Endothelial cell of umbilical vein (primary cell): ENCODE results near the gene SPATA1. TPM values are rescaled to one million over a fixed set of nuclear protein-coding genes. Genes with fewer than 3 reads are reported as not detected.

Experiments
- BruUV-seq: library from RNA; stranded (reverse); fragments of 400-500 nt; replicated peaks from 2 replicates; lab custom pipeline; 2021; lab: Mats Ljungman, UMichigan
- CTCF ChIA-PET: fragments of 300-600, 350-600 bp; sonication (Branson Sonifier 250); formaldehyde crosslinking; loops from one replicate; lab custom pipeline; 2021; ENCODE audit warnings: antibody characterized with exemption, inconsistent platforms; lab: Charles Lee
- POLR2A ChIA-PET: fragments of 300-600, 350-600 bp; sonication (Branson Sonifier 250); formaldehyde crosslinking; loops from one replicate; lab custom pipeline; 2021; ENCODE audit warnings: antibody characterized with exemption, inconsistent platforms; lab: Charles Lee
- DNase-seq: peaks from one replicate; pipeline ENCODE4 v3.0.0-alpha.2; 2011; ENCODE audit warnings: low read depth, low spot score
- FAIRE-seq: peaks from 2 replicates; lab custom pipeline; 2011; peaks lifted over from hg19 to GRCh38; lab: Jason Lieb, UNC
- H2AFZ ChIP-seq: 2 replicates; pipeline ENCODE4 v1.6.0; 2012; ENCODE audit warnings: low read depth, low read length, control low read depth, inconsistent platforms
- H3K27ac ChIP-seq: 2 replicates; pipeline ENCODE4 v1.5.1; 2011; ENCODE audit warnings: low read depth, mild to moderate bottlenecking, control low read depth, low read length, moderate library complexity; ENCODE audit not compliant: insufficient read depth
- H3K27me3 ChIP-seq, 2 experiments: 2 replicates each; pipeline versions ENCODE4 v1.6.0 to v1.6.1; 2011; ENCODE audit warnings: low read length in 2 of 2, mixed read lengths in 1 of 2; ENCODE audit not compliant: control insufficient read depth in 2 of 2, insufficient read depth in 2 of 2
- H3K36me3 ChIP-seq, 2 experiments: 2 replicates in 1 of 2; 3 replicates in 1 of 2; pipeline ENCODE4 v1.5.1; 2011; ENCODE audit warnings: low read length in 2 of 2, mild to moderate bottlenecking in 1 of 2, moderate library complexity in 1 of 2; ENCODE audit not compliant: control insufficient read depth in 2 of 2, insufficient read depth in 2 of 2; ENCODE audit errors: extremely low read depth in 1 of 2
- H3K4me1 ChIP-seq: 3 replicates; pipeline ENCODE4 v1.5.1; 2011; ENCODE audit warnings: mild to moderate bottlenecking, low read length; ENCODE audit not compliant: control insufficient read depth, insufficient read depth; ENCODE audit errors: extremely low read depth
- H3K4me2 ChIP-seq: 2 replicates; pipeline ENCODE4 v1.6.1; 2011; ENCODE audit warnings: low read length, control low read depth, mixed read lengths; ENCODE audit not compliant: insufficient read depth
- H3K4me3 ChIP-seq, 3 experiments: fragments of 200-600 bp in 1 of 3; sonication (generic), shearing (Covaris generic) in 1 of 3; replicated peaks in 1 of 3; 2 replicates each; pipeline ENCODE4 v1.5.1; 2011 to 2016; ENCODE audit warnings: control low read depth in 3 of 3, low read length in 3 of 3, mild to moderate bottlenecking in 2 of 3, inconsistent platforms in 1 of 3, low read depth in 1 of 3, moderate library complexity in 1 of 3; ENCODE audit not compliant: insufficient read depth in 1 of 3
- H3K79me2 ChIP-seq: 2 replicates; pipeline ENCODE4 v1.6.0; 2012; ENCODE audit warnings: low read length, inconsistent platforms; ENCODE audit not compliant: control insufficient read depth, insufficient read depth
- H3K9ac ChIP-seq: replicated peaks from 2 replicates; pipeline ENCODE3; 2011; ENCODE audit warnings: low read length, control low read depth; ENCODE audit not compliant: insufficient read depth; ENCODE audit errors: extremely low read depth
- H3K9me1 ChIP-seq: replicated peaks from 3 replicates; pipeline ENCODE4 v1.6.0; 2011; ENCODE audit warnings: mild to moderate bottlenecking, low read length; ENCODE audit not compliant: control insufficient read depth, insufficient read depth; ENCODE audit errors: extremely low read depth
- H3K9me3 ChIP-seq: replicated peaks from 2 replicates; pipeline ENCODE4 v1.5.1; 2012; ENCODE audit warnings: low read length, inconsistent platforms; ENCODE audit not compliant: control insufficient read depth, insufficient read depth
- H4K20me1 ChIP-seq: replicated peaks from 2 replicates; pipeline ENCODE3; 2011; ENCODE audit warnings: mild to moderate bottlenecking, low read length; ENCODE audit not compliant: control insufficient read depth, insufficient read depth; ENCODE audit errors: extremely low read depth
- CTCF ChIP-seq, 2 donors: IDR thresholded peaks; 1 replicate in 1 of 2; 2 replicates in 1 of 2; pipeline ENCODE4 v1.5.1; 2011; ENCODE audit warnings: low read length in 2 of 2, mild to moderate bottlenecking in 2 of 2, moderate library complexity in 2 of 2, control low read depth in 1 of 2, inconsistent platforms in 1 of 2, low read depth in 1 of 2; ENCODE audit not compliant: insufficient read depth in 1 of 2; ENCODE audit errors: extremely low read depth in 1 of 2
- EZH2 ChIP-seq: IDR thresholded peaks from 2 replicates; pipeline ENCODE4 v1.6.1; 2012; ENCODE audit warnings: borderline replicate concordance, low read depth, mild to moderate bottlenecking, moderate library complexity, low read length, inconsistent platforms; ENCODE audit not compliant: severe bottlenecking
- FOS ChIP-seq: IDR thresholded peaks from 2 replicates; pipeline ENCODE4 v1.6.1; 2011; ENCODE audit warnings: mild to moderate bottlenecking, low read length, moderate library complexity, borderline replicate concordance; ENCODE audit not compliant: insufficient read depth
- GATA2 ChIP-seq: IDR thresholded peaks from 2 replicates; pipeline ENCODE4 v1.7.0; 2011; ENCODE audit warnings: low read depth, mild to moderate bottlenecking, moderate library complexity, mixed read lengths, low read length; ENCODE audit not compliant: insufficient read length, insufficient read depth
- JUN ChIP-seq: IDR thresholded peaks from 2 replicates; pipeline ENCODE4 v1.6.1; 2011; ENCODE audit warnings: borderline replicate concordance, low read depth; ENCODE audit not compliant: insufficient read length, insufficient read depth
- MAX ChIP-seq: IDR thresholded peaks from 2 replicates; pipeline ENCODE4 v1.6.1; 2011; ENCODE audit not compliant: insufficient read depth, insufficient read length
- MYC ChIP-seq: IDR thresholded peaks from one replicate; pipeline ENCODE4 v1.6.1; 2011; ENCODE audit warnings: mild to moderate bottlenecking, low read depth, low read length
- POLR2A ChIP-seq: IDR thresholded peaks from 2 replicates; pipeline ENCODE4 v1.6.1; 2012; ENCODE audit warnings: low read depth, mild to moderate bottlenecking, control low read depth, low read length
- POLR2AphosphoS5 ChIP-seq: IDR thresholded peaks from 2 replicates; pipeline ENCODE4 v1.6.1; 2012; ENCODE audit warnings: low read depth, mild to moderate bottlenecking, control low read depth, low read length, moderate library complexity; ENCODE audit not compliant: insufficient read depth
- dilution Hi-C: fragments of 300-500 bp; cut with MboI; formaldehyde crosslinking; loops from one replicate; pipeline ENCODE4 v1.15.0; 2019; ENCODE audit warnings: low sequenced_read_pairs; ENCODE audit not compliant: extremely low pct_ligation_motif_present
- intact Hi-C: fragments of 100-400 bp; cut with micrococcal nuclease; formaldehyde crosslinking; loops from one replicate; pipeline ENCODE4 v1.10.0; 2022
- polyA plus RNA-seq, 4 experiments: library from polyadenylated mRNA; depleted of rRNA in 3 of 4; stranded (reverse) in 3 of 4; unstranded in 1 of 4; fragments of >200 nt; gene quantifications; 2 replicates each; pipeline versions ENCODE4 v1.2.1 to v1.2.3, GENCODE V29; 2011 to 2012; ENCODE audit warnings: missing spikeins in 1 of 4
- total RNA-seq: library from RNA; stranded (reverse); gene quantifications from 2 replicates; pipeline ENCODE4 v1.2.3, GENCODE V29; 2021

The SPATA1 gene
- total and polyA plus RNA-seq, 2 donors (not counting 3 experiments of a cell fraction or from before 2014, with no cell fraction given) = 1.7 to 1.8 TPM

- dilution Hi-C loops (no loop called here), intact Hi-C loops (no loop called here)
- Histone ChIP-seq H3K79me2 (peaks cover 33% of the 10 kb centered on the region), H3K27ac (no peak overlapping the region), H3K4me3 (no peak overlapping the region), H3K9ac (no peak overlapping the region), H3K9me3 (no peaks in the 10 kb centered on the region), H3K36me3 (peaks cover 0 to 5% of the 10 kb centered on the region in 2 experiments), H3K4me1 (peaks cover 17% of the 10 kb centered on the region), H3K27me3 (no peaks in the 10 kb centered on the region), H3K9me1 (no peaks in the 10 kb centered on the region), H3K4me2 (no peak overlapping the region), H4K20me1 (no peaks in the 10 kb centered on the region), H2AFZ (no peak overlapping the region)
- FAIRE-seq (no peak), DNase-seq (no peak)
- TF ChIP-seq CTCF (IDR thresholded peaks at IDR 0.05; ENCODE audit: extremely low read depth in 1 of 2, insufficient read depth in 1 of 2, low read depth in 1 of 2, low read length in 2 of 2) (no peak), MAX (no peak), GATA2 (no peak), MYC (no peak), FOS (no peak), EZH2 (no peak), POLR2A (no peak), JUN (no peak), POLR2AphosphoS5 (no peak)
- ChIA-PET CTCF (interaction anchor here (0.7 to 2.1 kb wide), 5 partner anchors 39 to 340 kb away, joined by 3 to 7 read pairs (median 4); no protein-coding TSS in a partner anchor), POLR2A (no interaction called here)
- BruUV-seq = no TSS peak
Measured at GRCh38 chr1:84481317-84481716, 24.9 kb upstream of the SPATA1 start.
